Vagina (tissue), 2 donors: ENCODE data around the gene RAB6A.

Experiments
- CTCF ChIP-seq, 3 experiments: fragments of 450-650 bp in 2 of 3; fragments of 200-600 bp in 1 of 3; sonication (generic) in 1 of 3; IDR thresholded peaks; one replicate each; pipeline ENCODE4 v1.5.1; 2017 to 2019; ENCODE audit warnings: antibody characterized with exemption in 3 of 3, mild to moderate bottlenecking in 2 of 3, moderate library complexity in 2 of 3
- POLR2A ChIP-seq, 2 donors: fragments of 450-650 bp; IDR thresholded peaks; one replicate each; pipeline ENCODE4 v1.6.1; 2017; ENCODE audit warnings: antibody characterized with exemption in 2 of 2, mild to moderate bottlenecking in 2 of 2, moderate library complexity in 2 of 2

- TF ChIP-seq CTCF (IDR thresholded peaks at IDR 0.05): no peak
- no peak for TF ChIP-seq POLR2A (IDR thresholded peaks at IDR 0.05)
Measured at GRCh38 chr11:73652046-73652730, 108.7 kb downstream of the RAB6A start.
